Measurements from ENCODE around the gene FOXK1. TPM values are rescaled to one million over a fixed set of nuclear protein-coding genes. Genes with fewer than 3 reads are reported as not detected.
A peak's percentile ranks its signal among the peaks of the same experiment; 100 is the strongest.

The FOXK1 gene
- total and polyA plus RNA-seq, 2 of the 13 experiments (the other 11 are each of a cell fraction or from before 2014, with no cell fraction given), result 4.6 to 8.8 TPM

GRCh38 chr7:4683043-4683883 is 1.2 kb downstream of the FOXK1 start (continued):
- no peak for TF ChIP-seq ATF6 (CRISPR knock-in tag; conservative IDR thresholded peaks at IDR 0.05)
- TF ChIP-seq RFX1 (IDR thresholded peaks at IDR 0.05), result no peak
- no peak for TF ChIP-seq ZNF234 (CRISPR knock-in tag; conservative IDR thresholded peaks at IDR 0.05)
- no peak for TF ChIP-seq ZBTB21 (CRISPR knock-in tag; IDR thresholded peaks at IDR 0.05)
- TF ChIP-seq, protein P1, sequence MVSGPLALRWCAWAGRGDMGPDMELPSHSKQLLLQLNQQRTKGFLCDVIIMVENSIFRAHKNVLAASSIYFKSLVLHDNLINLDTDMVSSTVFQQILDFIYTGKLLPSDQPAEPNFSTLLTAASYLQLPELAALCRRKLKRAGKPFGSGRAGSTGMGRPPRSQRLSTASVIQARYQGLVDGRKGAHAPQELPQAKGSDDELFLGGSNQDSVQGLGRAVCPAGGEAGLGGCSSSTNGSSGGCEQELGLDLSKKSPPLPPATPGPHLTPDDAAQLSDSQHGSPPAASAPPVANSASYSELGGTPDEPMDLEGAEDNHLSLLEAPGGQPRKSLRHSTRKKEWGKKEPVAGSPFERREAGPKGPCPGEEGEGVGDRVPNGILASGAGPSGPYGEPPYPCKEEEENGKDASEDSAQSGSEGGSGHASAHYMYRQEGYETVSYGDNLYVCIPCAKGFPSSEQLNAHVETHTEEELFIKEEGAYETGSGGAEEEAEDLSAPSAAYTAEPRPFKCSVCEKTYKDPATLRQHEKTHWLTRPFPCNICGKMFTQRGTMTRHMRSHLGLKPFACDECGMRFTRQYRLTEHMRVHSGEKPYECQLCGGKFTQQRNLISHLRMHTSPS (CRISPR knock-in tag; IDR thresholded peaks at IDR 0.05; ENCODE audit: low read depth), result peak; percentile 0; the same call in 1 of the 2 replicates
- TF ChIP-seq ATF1 (CRISPR knock-in tag; IDR thresholded peaks at IDR 0.05), result no peak
- peak; percentile 26; the same call in 1 of the 2 replicates for TF ChIP-seq ZBTB20 (CRISPR knock-in tag; IDR thresholded peaks at IDR 0.05; ENCODE audit: borderline replicate concordance, low read depth)
- TF ChIP-seq REPIN1 (CRISPR knock-in tag; IDR thresholded peaks at IDR 0.05; ENCODE audit: borderline replicate concordance, low read depth), result no peak
- TF ChIP-seq NBN (conservative IDR thresholded peaks at IDR 0.05), result no peak
- peak; percentile 42; the same call in 1 of the 2 replicates for TF ChIP-seq HIVEP1 (CRISPR knock-in tag; IDR thresholded peaks at IDR 0.05)
- no peak for TF ChIP-seq ZNF121 (CRISPR knock-in tag; IDR thresholded peaks at IDR 0.05)
- peak; percentile 19; the same call in 1 of the 2 replicates for TF ChIP-seq HNF4A (CRISPR knock-in tag; IDR thresholded peaks at IDR 0.05)
- TF ChIP-seq ZNF354B (CRISPR knock-in tag; IDR thresholded peaks at IDR 0.05), result no peak
- no peak for TF ChIP-seq MAF1 (CRISPR knock-in tag; IDR thresholded peaks at IDR 0.05; ENCODE audit: borderline replicate concordance)
- TF ChIP-seq NR2F6 (IDR thresholded peaks at IDR 0.05), result peak; percentile 77; the same call in 1 of the 2 replicates
- TF ChIP-seq NR2F6 (CRISPR knock-in tag; IDR thresholded peaks at IDR 0.05), result peak; percentile 52; the same call in 1 of the 2 replicates
- no peak for TF ChIP-seq ZNF441 (CRISPR knock-in tag; IDR thresholded peaks at IDR 0.05; ENCODE audit: borderline replicate concordance)
- TF ChIP-seq ZBTB2 (CRISPR knock-in tag; IDR thresholded peaks at IDR 0.05; ENCODE audit: low read depth), result no peak
- 0 out of 2 replicates have a peak, but pooled peaks have one; percentile 30 for TF ChIP-seq RBFOX2 (IDR thresholded peaks at IDR 0.05; ENCODE audit: low read depth, low read length)
- 0 out of 2 replicates have a peak, but pooled peaks have one; percentile 7 for TF ChIP-seq ZNF790 (CRISPR knock-in tag; IDR thresholded peaks at IDR 0.05; ENCODE audit: borderline replicate concordance)
- TF ChIP-seq ZNF253 (CRISPR knock-in tag; IDR thresholded peaks at IDR 0.05; ENCODE audit: borderline replicate concordance), result no peak
- no peak for TF ChIP-seq ZNF207 (IDR thresholded peaks at IDR 0.05; ENCODE audit: borderline replicate concordance)
- no peak for TF ChIP-seq ZNF792 (CRISPR knock-in tag; IDR thresholded peaks at IDR 0.05)
- no peak for TF ChIP-seq PRPF4 (IDR thresholded peaks at IDR 0.05; ENCODE audit: low read depth, low read length, poor library complexity, severe bottlenecking)
- no peak for TF ChIP-seq NCOA2 (CRISPR knock-in tag; IDR thresholded peaks at IDR 0.05)

Measured in HepG2 (cell line).